HepG2 (cell line): Measurements from ENCODE around the gene RRAS. TPM values are rescaled to one million over a fixed set of nuclear protein-coding genes. Genes with fewer than 3 reads are reported as not detected.

ENCODE experiments used
- CCDC6 ChIP-seq: sonication (generic); formaldehyde crosslinking; IDR thresholded peaks from 2 replicates; pipeline ENCODE4 v1.8.1; 2022; ENCODE audit warnings: mild to moderate bottlenecking, missing genetic modification reagents, moderate library complexity
- DNMT3B ChIP-seq: conservative IDR thresholded peaks from 2 replicates; pipeline ENCODE4 v1.6.1; 2016; ENCODE audit warnings: missing biosample characterization, control low read depth
- FOXA3 ChIP-seq: IDR thresholded peaks from 2 replicates; pipeline ENCODE4 v1.6.1; 2016; ENCODE audit warnings: missing genetic modification reagents, missing compliant biosample characterization
- GATAD2A ChIP-seq: IDR thresholded peaks from 2 replicates; pipeline ENCODE4 v1.6.1; 2016
- GPN1 ChIP-seq: sonication (generic); formaldehyde crosslinking; IDR thresholded peaks from 2 replicates; pipeline ENCODE4 v1.5.1; 2020; ENCODE audit warnings: missing genetic modification reagents, borderline replicate concordance
- GTF3A ChIP-seq: sonication (generic); formaldehyde crosslinking; conservative IDR thresholded peaks from 2 replicates; pipeline ENCODE4 v1.4.0; 2020; ENCODE audit warnings: mild to moderate bottlenecking, missing genetic modification reagents
- HDAC6 ChIP-seq: fragments of 200-600 bp; sonication (generic); IDR thresholded peaks from 2 replicates; pipeline ENCODE4 v1.7.0; 2017; ENCODE audit warnings: mild to moderate bottlenecking, antibody characterized with exemption, low read length, low read depth
- KMT2B ChIP-seq: IDR thresholded peaks from 2 replicates; pipeline ENCODE4 v1.6.1; 2016; ENCODE audit warnings: missing genetic modification reagents, missing compliant biosample characterization
- MATR3 ChIP-seq: sonication (generic); formaldehyde crosslinking; IDR thresholded peaks from 2 replicates; pipeline ENCODE4 v1.4.0; 2020; ENCODE audit warnings: missing genetic modification reagents
- NFIB ChIP-seq: sonication (generic); formaldehyde crosslinking; IDR thresholded peaks from 2 replicates; pipeline ENCODE4 v1.9.0; 2021; ENCODE audit warnings: missing genetic modification reagents, mild to moderate bottlenecking, borderline replicate concordance
- SAP130 ChIP-seq: IDR thresholded peaks from 2 replicates; pipeline ENCODE4 v1.6.1; 2016; ENCODE audit warnings: low read depth
- TARDBP ChIP-seq: sonication (generic); formaldehyde crosslinking; IDR thresholded peaks from 2 replicates; pipeline ENCODE4 v1.8.0; 2022; ENCODE audit warnings: mild to moderate bottlenecking, missing genetic modification reagents
- ZBTB20 ChIP-seq: sonication (generic); formaldehyde crosslinking; IDR thresholded peaks from 2 replicates; pipeline ENCODE4 v1.8.1; 2023; ENCODE audit warnings: missing genetic modification reagents, low read depth, mild to moderate bottlenecking, borderline replicate concordance
- ZNF615 ChIP-seq: sonication (generic); formaldehyde crosslinking; IDR thresholded peaks from 2 replicates; pipeline ENCODE4 v1.5.0; 2020; ENCODE audit warnings: mild to moderate bottlenecking, missing genetic modification reagents, borderline replicate concordance
- ZNF646 ChIP-seq: sonication (generic); formaldehyde crosslinking; IDR thresholded peaks from 2 replicates; pipeline ENCODE4 v1.9.0; 2021; ENCODE audit warnings: mild to moderate bottlenecking, missing genetic modification reagents
- ZSCAN29 ChIP-seq: sonication (generic); formaldehyde crosslinking; conservative IDR thresholded peaks from 2 replicates; pipeline ENCODE4 v1.4.0; 2020; ENCODE audit warnings: mild to moderate bottlenecking, missing genetic modification reagents
- polyA plus RNA-seq, 8 experiments: library from polyadenylated mRNA; depleted of rRNA in 3 of 8; stranded (reverse) in 7 of 8; unstranded in 1 of 8; fragments of >200 nt; fragmentation: Illumina TruSeq in 4 of 8; extraction: Trizol in 4 of 8; gene quantifications; 2 replicates each; pipeline versions ENCODE4 v1.2.1 to v1.2.3, GENCODE V29; 2011 to 2016; ENCODE audit warnings: low read depth in 4 of 8, missing spikeins in 1 of 8, mixed read lengths in 1 of 8; ENCODE audit not compliant: insufficient read depth in 1 of 8
- total RNA-seq, 5 experiments: library from RNA; depleted of rRNA; stranded (reverse); fragments of >200 nt; fragmentation: Illumina TruSeq; extraction: Trizol; gene quantifications; 2 replicates each; pipeline ENCODE4 v1.2.3, GENCODE V29; 2016; ENCODE audit warnings: low read depth in 1 of 5
- TF ChIP-seq, protein P1 (sequence below): sonication (generic); formaldehyde crosslinking; IDR thresholded peaks from 2 replicates; pipeline ENCODE4 v1.8.1; 2022; ENCODE audit warnings: mild to moderate bottlenecking, missing genetic modification reagents
- TF ChIP-seq, protein P2 (sequence below): sonication (generic); formaldehyde crosslinking; IDR thresholded peaks from 2 replicates; pipeline ENCODE4 v1.8.1; 2023; ENCODE audit warnings: missing genetic modification reagents, inconsistent platforms, borderline replicate concordance
- TF ChIP-seq, protein P3 (sequence below): sonication (generic); formaldehyde crosslinking; conservative IDR thresholded peaks from 2 replicates; pipeline ENCODE4 v1.8.0; 2022; ENCODE audit warnings: mild to moderate bottlenecking, moderate library complexity, missing genetic modification reagents

RRAS gene
- total and polyA plus RNA-seq, 2 of the 13 experiments (the other 11 are each of a cell fraction or from before 2014, with no cell fraction given): 1.5 to 12.0 TPM

GRCh38 chr19:49641688-49642491 lies 1.9 kb upstream of the RRAS start, which contains the start of gene SCAF1 (continued):
- TF ChIP-seq DNMT3B (CRISPR knock-in tag) (no peak; the same call in 1 of the 2 replicates), KMT2B (CRISPR knock-in tag) (peak; percentile 72; the same call in 1 of the 2 replicates), HDAC6 (no peak), FOXA3 (CRISPR knock-in tag) (peak; percentile 68; the same call in 1 of the 2 replicates), GTF3A (CRISPR knock-in tag) (no peak), SAP130 (CRISPR knock-in tag) (peak; percentile 87), CCDC6 (CRISPR knock-in tag) (0 out of 2 replicates have a peak, but pooled peaks have one; percentile 69), ZSCAN29 (CRISPR knock-in tag) (no peak), GPN1 (no peak), ZNF646 (CRISPR knock-in tag) (no peak), NFIB (CRISPR knock-in tag) (no peak), TARDBP (peak; percentile 96; the same call in 1 of the 2 replicates), ZNF615 (no peak), MATR3 (CRISPR knock-in tag) (no peak), ZBTB20 (CRISPR knock-in tag) (no peak), GATAD2A (CRISPR knock-in tag) (peak; percentile 36; the same call in 1 of the 2 replicates)
- TF ChIP-seq, protein P1, sequence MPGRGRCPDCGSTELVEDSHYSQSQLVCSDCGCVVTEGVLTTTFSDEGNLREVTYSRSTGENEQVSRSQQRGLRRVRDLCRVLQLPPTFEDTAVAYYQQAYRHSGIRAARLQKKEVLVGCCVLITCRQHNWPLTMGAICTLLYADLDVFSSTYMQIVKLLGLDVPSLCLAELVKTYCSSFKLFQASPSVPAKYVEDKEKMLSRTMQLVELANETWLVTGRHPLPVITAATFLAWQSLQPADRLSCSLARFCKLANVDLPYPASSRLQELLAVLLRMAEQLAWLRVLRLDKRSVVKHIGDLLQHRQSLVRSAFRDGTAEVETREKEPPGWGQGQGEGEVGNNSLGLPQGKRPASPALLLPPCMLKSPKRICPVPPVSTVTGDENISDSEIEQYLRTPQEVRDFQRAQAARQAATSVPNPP (CRISPR knock-in tag): no peak
- TF ChIP-seq, protein P2, sequence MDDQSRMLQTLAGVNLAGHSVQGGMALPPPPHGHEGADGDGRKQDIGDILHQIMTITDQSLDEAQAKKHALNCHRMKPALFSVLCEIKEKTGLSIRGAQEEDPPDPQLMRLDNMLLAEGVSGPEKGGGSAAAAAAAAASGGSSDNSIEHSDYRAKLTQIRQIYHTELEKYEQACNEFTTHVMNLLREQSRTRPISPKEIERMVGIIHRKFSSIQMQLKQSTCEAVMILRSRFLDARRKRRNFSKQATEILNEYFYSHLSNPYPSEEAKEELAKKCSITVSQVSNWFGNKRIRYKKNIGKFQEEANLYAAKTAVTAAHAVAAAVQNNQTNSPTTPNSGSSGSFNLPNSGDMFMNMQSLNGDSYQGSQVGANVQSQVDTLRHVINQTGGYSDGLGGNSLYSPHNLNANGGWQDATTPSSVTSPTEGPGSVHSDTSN: no peak
- TF ChIP-seq, protein P3, sequence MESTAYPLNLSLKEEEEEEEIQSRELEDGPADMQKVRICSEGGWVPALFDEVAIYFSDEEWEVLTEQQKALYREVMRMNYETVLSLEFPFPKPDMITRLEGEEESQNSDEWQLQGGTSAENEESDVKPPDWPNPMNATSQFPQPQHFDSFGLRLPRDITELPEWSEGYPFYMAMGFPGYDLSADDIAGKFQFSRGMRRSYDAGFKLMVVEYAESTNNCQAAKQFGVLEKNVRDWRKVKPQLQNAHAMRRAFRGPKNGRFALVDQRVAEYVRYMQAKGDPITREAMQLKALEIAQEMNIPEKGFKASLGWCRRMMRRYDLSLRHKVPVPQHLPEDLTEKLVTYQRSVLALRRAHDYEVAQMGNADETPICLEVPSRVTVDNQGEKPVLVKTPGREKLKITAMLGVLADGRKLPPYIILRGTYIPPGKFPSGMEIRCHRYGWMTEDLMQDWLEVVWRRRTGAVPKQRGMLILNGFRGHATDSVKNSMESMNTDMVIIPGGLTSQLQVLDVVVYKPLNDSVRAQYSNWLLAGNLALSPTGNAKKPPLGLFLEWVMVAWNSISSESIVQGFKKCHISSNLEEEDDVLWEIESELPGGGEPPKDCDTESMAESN (CRISPR knock-in tag): peak; percentile 75
